ENCODE data around the gene FBXL7. TPM values are rescaled to one million over a fixed set of nuclear protein-coding genes. Genes with fewer than 3 reads are reported as not detected.

FBXL7 gene
- total and polyA plus RNA-seq, 2 donors (not counting 3 experiments of a cell fraction or from before 2014, with no cell fraction given): 23.5 to 32.2 TPM

GRCh38 chr5:15877914-15878313 lies 377.9 kb downstream of the FBXL7 start:
- no peaks in the 10 kb centered on the region for H4K20me1 ChIP-seq (replicated peaks; ENCODE audit: control insufficient read depth, extremely low read depth, insufficient read depth, low read length)
- no peak overlapping the region for H3K4me2 ChIP-seq (ENCODE audit: insufficient read depth, low read length)
- H3K27me3 ChIP-seq (ENCODE audit: control insufficient read depth in 2 of 2, insufficient read depth in 2 of 2, low read length in 2 of 2): no peaks in the 10 kb centered on the region
- no peak overlapping the region for H3K27ac ChIP-seq (ENCODE audit: insufficient read depth, low read depth, low read length)
- no TSS peak for BruUV-seq (replicated peaks)
- H3K9me3 ChIP-seq (replicated peaks; ENCODE audit: control insufficient read depth, insufficient read depth, low read length): no peaks in the 10 kb centered on the region
- FAIRE-seq: no peak
- H3K36me3 ChIP-seq (ENCODE audit: control insufficient read depth in 2 of 2, extremely low read depth in 1 of 2, insufficient read depth in 2 of 2, low read length in 2 of 2): no peaks in the 10 kb centered on the region
- intact Hi-C loops (cut with micrococcal nuclease) (no loop called here), dilution Hi-C loops (cut with MboI; ENCODE audit: extremely low pct_ligation_motif_present, low sequenced_read_pairs) (no loop called here)
- H3K4me1 ChIP-seq (ENCODE audit: control insufficient read depth, extremely low read depth, insufficient read depth, low read length): no peaks in the 10 kb centered on the region
- POLR2A ChIA-PET: no interaction called here
- H3K4me3 ChIP-seq (replicated peaks in 1 of 3; ENCODE audit: insufficient read depth in 1 of 3, low read depth in 1 of 3, low read length in 3 of 3): no peak overlapping the region
- H3K9ac ChIP-seq (replicated peaks; ENCODE audit: extremely low read depth, insufficient read depth, low read length): no peak overlapping the region
- CTCF ChIA-PET: interaction anchor here (1.8 to 2.6 kb wide), 2 partner anchors 27 to 53 kb away, joined by 4 to 8 read pairs; no protein-coding TSS in a partner anchor
- no peaks in the 10 kb centered on the region for H3K79me2 ChIP-seq (ENCODE audit: control insufficient read depth, insufficient read depth, low read length)
- no peaks in the 10 kb centered on the region for H3K9me1 ChIP-seq (replicated peaks; ENCODE audit: control insufficient read depth, extremely low read depth, insufficient read depth, low read length)
- H2AFZ ChIP-seq (ENCODE audit: low read depth, low read length): no peak overlapping the region
- no peak for DNase-seq (ENCODE audit: low read depth, low spot score)
- no peak for TF ChIP-seq POLR2AphosphoS5 (IDR thresholded peaks at IDR 0.05; ENCODE audit: insufficient read depth, low read depth, low read length)
- no peak for TF ChIP-seq MAX (IDR thresholded peaks at IDR 0.05; ENCODE audit: insufficient read depth, insufficient read length)
- no peak for TF ChIP-seq GATA2 (IDR thresholded peaks at IDR 0.05; ENCODE audit: insufficient read depth, insufficient read length, low read depth, low read length)
- no peak for TF ChIP-seq CTCF (IDR thresholded peaks at IDR 0.05; ENCODE audit: extremely low read depth in 1 of 2, insufficient read depth in 1 of 2, low read depth in 1 of 2, low read length in 2 of 2)
- TF ChIP-seq POLR2A (IDR thresholded peaks at IDR 0.05; ENCODE audit: low read depth, low read length): no peak
- TF ChIP-seq JUN (IDR thresholded peaks at IDR 0.05; ENCODE audit: borderline replicate concordance, insufficient read depth, insufficient read length, low read depth): no peak
- TF ChIP-seq FOS (IDR thresholded peaks at IDR 0.05; ENCODE audit: borderline replicate concordance, insufficient read depth, low read length): no peak
- TF ChIP-seq MYC (IDR thresholded peaks at IDR 0.05; ENCODE audit: low read depth, low read length): no peak
- no peak for TF ChIP-seq EZH2 (IDR thresholded peaks at IDR 0.05; ENCODE audit: borderline replicate concordance, low read depth, low read length, severe bottlenecking)

Data from endothelial cell of umbilical vein (primary cell).